Stimulated activated CD4-positive, alpha-beta T cell treated with anti-CD3 and anti-CD28 coated beads, Interleukin-1b, Interleukin-23, amount 100 ng/mL, for 4 hours (primary cell): ENCODE measurements around the gene OR10H3.
"Not testable (repeated sequence)": the region's sequence is repeated elsewhere in the genome, so short reads cannot be mapped to it uniquely, and the experiment has no call there.

Source experiments
- DNase-seq, 2 donors: peaks; one replicate each; pipeline ENCODE4 v3.0.0-alpha.2; 2020; ENCODE audit warnings: low read depth in 2 of 2

The OR10H3 gene

DNA sequence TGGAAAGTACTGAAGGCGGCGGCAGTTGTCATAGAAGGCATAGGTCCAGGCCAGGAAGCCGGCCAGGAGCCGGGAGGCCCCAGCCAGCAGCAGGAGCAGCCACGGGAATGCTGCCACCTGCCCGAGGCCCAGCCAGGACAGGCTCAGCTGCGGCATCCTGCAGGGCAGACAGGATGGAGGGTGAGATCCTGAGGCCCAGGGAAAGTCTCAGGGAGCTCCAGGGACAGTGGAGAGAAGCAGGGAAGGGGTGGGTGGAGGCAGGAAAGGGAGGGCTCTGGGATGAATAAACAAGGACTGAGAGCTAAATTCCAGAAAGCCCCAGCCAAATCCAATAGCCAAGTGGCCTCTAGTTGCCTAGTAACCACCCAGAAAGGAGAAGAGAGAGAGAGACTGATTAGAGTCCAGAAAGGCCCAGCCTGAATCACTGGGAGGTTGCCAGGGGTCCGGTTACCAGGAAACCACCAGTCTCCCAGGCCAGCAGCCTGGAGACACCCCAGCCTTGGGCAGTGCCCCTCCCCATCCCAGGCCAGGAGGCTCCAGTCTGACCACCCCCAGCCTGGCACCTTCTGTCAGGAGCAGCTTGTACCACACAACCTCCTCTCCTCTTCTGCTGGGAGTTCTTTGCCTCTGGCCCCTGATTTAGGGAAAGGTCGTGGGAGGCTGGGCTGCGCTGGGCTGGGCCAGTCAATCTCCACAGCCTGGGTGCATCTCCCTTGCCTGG, 42.1 kb downstream of the OR10H3 start:
- no peak for DNase-seq

DNA sequence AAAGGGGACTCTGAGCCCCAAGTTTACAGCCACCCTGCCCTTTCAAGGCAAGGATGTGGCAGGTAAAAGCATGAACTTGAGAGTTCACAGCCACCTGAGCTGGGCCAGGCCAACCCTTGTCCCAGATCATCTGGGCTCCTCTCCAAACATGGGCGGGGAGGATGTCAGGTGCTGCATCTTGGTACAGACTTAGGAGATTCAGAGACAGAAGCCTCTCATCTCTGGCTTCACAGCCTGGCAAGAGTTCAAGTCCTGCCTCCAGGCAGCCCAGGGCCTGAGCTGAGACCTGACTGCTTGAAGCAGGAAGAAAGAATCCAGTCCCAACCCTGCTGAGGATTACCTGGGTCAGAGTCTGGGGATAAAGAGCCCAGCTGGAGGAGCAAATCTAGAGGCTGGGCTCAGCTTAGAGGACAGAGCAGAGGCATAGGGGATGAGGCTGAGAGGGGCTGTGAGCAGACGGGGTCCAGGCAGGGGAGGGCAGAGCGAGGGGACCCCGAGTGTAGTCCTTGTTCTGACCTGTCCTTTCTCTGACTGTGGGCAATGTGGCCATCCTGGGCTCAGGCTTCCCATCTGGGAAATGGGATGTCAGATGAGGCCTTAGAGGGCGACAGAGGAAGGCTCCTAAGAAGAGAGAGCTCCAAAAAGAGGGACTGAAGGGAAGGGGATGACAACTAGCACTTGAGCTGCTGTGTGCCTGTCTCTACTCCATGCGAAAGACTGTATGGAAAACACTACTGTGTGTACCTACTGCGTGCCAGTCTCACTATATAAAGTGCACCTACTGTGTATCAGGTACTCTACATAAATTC, 43.0 kb downstream of the OR10H3 start:
- no peak for DNase-seq

DNA sequence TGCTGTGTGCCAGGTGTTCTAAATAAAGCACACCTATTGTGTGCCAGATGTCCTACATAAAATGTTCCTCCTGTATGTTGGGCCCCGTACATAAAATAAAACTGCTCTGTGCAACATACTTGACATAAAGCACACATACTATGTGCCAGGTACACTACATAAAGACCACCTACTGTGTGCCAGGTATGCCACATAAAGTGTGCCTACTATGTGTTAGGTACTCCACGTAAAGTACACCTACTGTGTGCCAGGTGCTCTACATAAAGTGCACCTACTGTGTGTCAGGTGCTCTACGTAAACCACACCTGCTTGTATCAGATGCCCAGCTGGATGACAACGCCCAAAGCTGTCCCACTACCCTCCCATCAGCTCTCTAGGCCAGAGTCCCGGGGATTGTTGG, 43.9 kb downstream of the OR10H3 start:
- no peak for DNase-seq

- no peak for DNase-seq
These were observed 44.4 kb downstream of the OR10H3 start for GRCh38 chr19:15782211-15782610.

DNA sequence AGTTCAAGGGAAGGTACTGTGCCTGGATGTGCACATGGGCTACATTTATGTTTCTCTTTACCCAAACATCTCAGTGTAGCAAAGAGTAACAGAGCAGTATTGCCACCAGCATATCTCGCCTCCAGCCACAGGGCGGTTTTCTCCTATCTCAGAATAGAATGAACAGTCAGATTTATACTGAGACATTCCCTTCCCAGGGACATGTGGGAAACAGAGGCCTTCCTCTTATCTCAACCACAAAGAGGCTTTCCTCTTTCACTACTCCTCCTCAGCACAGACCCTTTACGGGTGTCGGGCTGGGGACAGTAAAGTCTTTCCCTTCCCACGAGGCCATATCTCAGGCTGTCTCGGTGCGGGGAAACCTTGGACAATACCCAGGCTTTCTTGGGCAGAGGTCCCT, 45.1 kb downstream of the OR10H3 start:
- not testable (repeated sequence) for DNase-seq

- DNase-seq, result no peak
These were observed 49.9 kb downstream of the OR10H3 start, which contains the start of gene OR10H5 for GRCh38 chr19:15787611-15788155. Gene OR10H5, plus strand, starts transcription at chr19:15787661. Its CDS starts 6,388 bp downstream, at chr19:15794049.

DNA sequence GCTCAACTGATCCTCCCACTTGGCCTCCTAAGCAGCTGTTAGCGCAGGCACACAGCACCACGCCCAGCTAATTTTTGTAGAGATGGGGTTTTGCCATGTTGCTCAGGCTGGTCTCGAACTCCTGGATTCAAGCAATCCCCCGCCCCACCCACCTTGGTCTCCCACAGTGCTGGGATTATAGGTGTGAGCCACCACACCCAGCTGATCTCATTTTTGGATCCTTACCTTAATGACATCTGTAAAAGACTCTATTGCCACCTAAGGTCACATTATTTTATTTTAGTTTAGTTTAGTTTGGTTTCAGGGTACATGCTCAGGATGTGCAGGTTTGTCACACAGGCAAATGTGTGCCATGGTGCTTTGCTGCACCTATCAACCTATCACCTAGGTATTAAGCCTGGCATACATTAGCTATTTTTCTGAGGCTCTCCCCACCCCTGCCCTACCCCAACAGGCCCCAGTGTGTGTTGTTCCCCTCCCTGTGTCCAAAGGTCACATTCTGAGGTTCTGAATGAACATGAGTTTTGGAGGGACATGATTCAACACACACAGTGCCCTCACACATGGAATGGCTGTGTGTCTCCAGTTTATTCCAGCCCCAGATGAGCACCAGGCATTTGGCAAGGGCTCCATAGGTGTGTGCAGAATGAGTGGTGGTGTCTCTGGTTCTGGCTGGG, 50.9 kb downstream of the OR10H3 start:
- DNase-seq, result no peak

GRCh38 chr19:15790096-15790495, 52.3 kb downstream of the OR10H3 start:
- no peak for DNase-seq
